Endothelial cell of hepatic sinusoid (primary cell): ENCODE measurements around the gene OXSR1.
"Not testable (repeated sequence)": the region's sequence is repeated elsewhere in the genome, so short reads cannot be mapped to it uniquely, and the experiment has no call there.

ENCODE experiments used
- in situ Hi-C: cut with HindIII; loops from 2 replicates; pipeline ENCODE4 v1.10.0; 2017; ENCODE audit warnings: low sequenced_read_pairs

OXSR1 gene

GRCh38 chr3:38265604-38266307 lies 100.4 kb downstream of the OXSR1 start, which contains the start of gene SLC22A13:
Gene SLC22A13, plus strand, starts transcription at chr3:38265812. Its CDS starts 49 bp downstream, at chr3:38265861.
- in situ Hi-C loops: no loop called here

- in situ Hi-C loops: no loop called here
These were observed 101.5 kb downstream of the OXSR1 start for GRCh38 chr3:38266810-38267209.

DNA sequence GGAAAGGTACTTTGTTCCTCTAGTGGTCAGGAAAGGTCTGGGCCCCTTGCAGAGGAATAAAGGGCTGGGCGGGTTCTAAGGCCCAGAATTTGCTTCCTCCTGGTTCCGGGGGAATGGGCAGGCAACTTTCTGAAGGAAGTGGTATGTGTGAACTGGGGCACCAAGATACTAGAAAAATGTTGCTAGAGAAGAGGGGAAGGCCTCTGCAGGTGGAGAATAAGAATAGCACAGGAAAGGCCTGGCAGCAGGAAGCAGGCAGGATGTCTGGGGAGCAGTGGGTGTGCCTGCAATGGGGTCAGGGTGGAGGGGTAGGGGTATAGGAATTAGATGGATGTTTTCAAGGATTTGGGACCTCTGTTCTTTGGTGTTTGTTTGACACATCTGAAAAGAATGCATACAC lies 102.3 kb downstream of the OXSR1 start:
- in situ Hi-C loops: no loop called here

DNA sequence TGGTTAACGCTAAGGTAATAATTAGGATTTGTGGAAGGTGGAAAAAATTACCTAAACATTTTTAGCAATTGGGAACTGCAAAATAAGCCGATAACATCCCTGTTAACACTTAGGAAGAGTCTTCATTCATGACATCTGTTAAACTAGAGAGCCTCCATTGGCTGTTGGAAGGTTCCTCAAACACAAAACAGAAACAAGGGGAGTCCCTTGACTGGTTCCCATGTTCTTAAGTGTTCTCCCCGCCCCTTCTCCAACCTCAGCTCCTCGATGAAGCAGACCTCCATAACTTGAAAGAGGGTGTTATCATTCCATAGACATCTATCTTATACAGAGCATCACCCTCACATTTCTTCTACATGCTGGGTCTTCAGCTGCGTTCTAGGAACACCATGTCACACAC lies 102.8 kb downstream of the OXSR1 start:
- in situ Hi-C loops: no loop called here

GRCh38 chr3:38268522-38268921 lies 103.2 kb downstream of the OXSR1 start:
- in situ Hi-C loops: no loop called here

DNA sequence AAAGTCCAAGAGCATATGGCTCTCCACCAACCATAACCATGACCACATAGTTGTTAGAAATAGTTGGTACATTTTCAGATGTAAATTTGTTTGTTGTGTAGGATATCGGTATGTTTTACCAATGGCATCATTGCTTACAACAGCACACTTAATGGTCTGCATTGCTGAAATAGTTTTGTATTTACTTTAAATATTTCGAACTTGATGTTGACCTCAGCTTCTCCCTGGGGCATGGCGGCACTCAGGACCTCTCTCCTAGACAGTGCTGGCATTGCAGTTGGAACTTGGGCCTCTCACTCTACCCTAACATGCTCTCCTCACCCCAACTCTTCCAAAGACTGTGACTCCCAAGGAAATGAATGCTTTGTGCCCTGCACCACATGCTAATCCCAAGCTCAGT lies 105.3 kb downstream of the OXSR1 start:
- in situ Hi-C loops: no loop called here

DNA sequence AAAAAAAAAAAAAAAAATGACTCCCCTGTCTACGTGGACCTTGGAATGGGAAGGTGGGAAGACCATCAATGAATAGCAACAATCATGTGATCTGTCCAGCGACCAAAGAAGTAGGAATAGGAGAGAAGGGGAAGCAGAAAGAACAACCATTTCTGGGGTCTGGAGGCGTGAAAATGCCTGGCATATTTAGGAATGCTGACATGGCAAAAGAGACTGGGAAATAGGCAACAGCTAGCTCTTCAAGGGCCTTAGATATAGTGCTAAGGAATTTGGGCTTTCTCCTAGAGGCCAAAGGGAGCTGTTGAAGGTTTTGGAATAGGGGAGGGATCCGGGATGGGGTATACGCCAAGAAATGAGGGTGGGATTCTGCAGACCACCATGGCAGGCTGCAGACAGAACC lies 106.2 kb downstream of the OXSR1 start:
- in situ Hi-C loops: no loop called here

DNA sequence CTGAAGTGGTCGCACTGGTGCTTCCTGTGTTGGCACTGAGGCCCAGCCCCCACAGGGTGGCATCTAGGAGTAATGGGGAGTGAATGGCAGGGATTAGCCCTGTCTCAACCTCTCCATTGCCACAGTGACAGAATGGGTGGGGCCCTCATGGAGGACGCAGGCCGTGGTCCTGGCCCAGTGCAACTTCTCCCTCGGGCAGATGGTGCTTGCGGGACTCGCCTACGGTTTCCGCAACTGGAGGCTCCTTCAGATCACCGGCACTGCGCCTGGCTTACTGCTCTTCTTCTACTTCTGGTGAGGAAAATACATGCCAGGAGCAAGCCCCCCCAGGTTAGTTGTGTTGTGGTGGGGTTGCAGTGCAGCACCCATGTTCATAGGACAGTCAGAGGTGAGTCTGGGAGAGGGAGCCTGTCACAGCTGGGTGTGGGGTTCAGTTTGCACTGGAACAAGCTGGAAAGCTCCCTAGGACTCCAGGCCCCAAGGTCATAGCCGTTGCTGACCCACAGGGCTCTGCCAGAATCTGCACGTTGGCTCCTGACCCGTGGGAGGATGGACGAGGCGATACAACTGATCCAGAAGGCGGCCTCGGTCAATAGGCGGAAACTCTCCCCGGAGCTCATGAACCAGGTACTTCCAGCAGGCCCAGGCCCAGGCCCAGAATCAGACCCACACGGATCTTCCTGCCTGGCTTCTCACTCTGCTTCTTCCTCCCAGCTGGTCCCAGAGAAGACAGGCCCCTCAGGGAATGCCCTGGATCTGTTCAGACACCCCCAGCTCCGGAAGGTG lies 109.7 kb downstream of the OXSR1 start:
- in situ Hi-C loops: no loop called here

- in situ Hi-C loops: no loop called here
These were observed 110.3 kb downstream of the OXSR1 start for GRCh38 chr3:38275658-38276057.

DNA sequence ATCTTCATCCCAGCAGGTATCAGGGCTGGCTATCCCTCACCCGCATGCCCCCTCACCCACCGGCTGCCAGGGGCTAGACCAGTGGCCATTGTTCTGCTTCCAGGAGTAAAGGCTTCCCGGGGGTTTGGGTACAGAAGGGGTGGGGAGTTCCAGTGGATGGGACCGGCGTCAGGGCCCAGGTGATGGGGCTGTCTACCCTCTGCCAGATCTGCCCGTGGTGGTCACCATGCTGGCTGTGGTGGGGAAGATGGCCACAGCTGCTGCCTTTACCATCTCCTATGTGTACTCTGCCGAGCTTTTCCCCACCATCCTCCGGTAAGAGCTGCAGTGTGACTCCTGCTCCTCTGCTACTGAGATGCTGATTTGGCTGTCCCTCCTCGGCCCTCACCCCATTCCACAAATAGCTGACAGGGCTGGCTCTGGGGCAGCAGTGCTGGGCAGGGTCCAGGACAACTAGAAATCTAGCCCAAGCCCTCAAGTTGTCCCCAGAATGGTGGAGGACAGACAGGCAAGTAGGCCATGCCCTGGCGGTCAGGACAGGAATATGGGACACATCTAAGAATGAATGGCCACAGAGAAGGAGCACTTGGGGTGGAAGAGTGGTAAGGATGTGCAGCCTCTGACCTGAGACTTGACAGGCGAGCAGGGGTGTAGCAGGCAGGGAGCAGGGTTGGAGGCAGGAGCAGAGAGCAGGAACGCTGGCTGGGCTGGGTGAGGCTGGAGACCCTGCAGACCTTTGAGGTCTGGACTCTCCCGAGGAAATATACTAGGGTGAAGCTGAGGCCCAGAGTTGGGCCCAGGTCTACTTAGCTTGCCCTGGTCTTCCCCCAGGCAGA lies 111.0 kb downstream of the OXSR1 start:
- in situ Hi-C loops: no loop called here

GRCh38 chr3:38276917-38277630 lies 111.7 kb downstream of the OXSR1 start:
- in situ Hi-C loops: no loop called here

- in situ Hi-C loops: no loop called here
These were observed 113.5 kb downstream of the OXSR1 start for GRCh38 chr3:38278841-38279240.

GRCh38 chr3:38281895-38282686 lies 116.8 kb downstream of the OXSR1 start, which contains the start of gene SLC22A14:
Gene SLC22A14, plus strand, starts transcription at chr3:38282294. Its CDS starts 23,733 bp downstream, at chr3:38306027.
- in situ Hi-C loops: loop anchor here (5.0 kb wide), 2 partner anchors 50 to 155 kb away; no protein-coding TSS in a partner anchor

DNA sequence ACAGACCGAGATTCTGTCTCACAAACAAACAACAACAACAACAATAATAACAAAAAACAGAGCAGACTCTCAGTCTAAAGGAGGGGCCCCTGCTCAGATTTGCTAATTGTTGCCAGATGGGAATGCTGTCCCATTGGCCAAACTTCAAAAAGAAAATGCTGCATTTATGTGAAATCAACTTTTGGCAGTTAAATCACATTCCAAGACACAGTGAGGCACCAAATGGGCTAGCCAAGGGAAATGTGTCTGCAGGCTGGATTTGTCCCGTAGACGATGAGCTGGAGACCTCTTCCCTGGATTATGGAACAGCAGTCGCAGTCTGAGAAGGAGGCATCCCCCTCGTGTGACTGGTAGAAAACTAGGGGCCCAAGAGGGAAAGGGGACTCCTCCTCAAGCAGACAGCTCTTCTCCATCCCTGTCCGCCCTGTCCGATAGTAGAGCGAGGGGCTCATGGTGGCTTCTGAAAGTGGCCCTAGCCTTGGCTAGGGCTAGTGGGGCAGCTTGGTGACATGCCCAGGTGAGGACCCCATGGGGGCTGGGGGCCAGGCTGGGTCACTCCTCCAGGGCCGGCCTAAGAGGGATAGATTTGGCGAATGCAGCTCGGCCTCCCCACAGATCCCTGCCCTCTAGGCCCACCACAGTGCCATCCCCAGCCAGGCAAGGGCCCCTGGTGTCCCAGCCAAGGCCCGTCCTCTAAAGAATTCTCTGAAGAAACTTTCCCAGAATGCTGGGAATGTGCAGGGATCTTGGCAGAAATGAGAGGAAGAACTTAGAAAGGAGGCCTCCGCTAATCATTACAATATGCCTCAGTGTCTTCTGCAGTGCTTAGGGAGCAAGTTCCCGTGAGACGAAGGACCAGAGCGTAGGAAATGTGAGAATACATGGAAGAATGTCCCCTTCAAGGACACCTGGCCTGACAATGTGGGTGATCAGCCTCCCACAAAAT lies 118.7 kb downstream of the OXSR1 start:
- in situ Hi-C loops: loop anchor here (5.0 kb wide), 2 partner anchors 52 to 157 kb away; no protein-coding TSS in a partner anchor

GRCh38 chr3:38284756-38285150 lies 119.4 kb downstream of the OXSR1 start:
- in situ Hi-C loops: loop anchor here (5.0 kb wide), 2 partner anchors 52 to 157 kb away; no protein-coding TSS in a partner anchor

DNA sequence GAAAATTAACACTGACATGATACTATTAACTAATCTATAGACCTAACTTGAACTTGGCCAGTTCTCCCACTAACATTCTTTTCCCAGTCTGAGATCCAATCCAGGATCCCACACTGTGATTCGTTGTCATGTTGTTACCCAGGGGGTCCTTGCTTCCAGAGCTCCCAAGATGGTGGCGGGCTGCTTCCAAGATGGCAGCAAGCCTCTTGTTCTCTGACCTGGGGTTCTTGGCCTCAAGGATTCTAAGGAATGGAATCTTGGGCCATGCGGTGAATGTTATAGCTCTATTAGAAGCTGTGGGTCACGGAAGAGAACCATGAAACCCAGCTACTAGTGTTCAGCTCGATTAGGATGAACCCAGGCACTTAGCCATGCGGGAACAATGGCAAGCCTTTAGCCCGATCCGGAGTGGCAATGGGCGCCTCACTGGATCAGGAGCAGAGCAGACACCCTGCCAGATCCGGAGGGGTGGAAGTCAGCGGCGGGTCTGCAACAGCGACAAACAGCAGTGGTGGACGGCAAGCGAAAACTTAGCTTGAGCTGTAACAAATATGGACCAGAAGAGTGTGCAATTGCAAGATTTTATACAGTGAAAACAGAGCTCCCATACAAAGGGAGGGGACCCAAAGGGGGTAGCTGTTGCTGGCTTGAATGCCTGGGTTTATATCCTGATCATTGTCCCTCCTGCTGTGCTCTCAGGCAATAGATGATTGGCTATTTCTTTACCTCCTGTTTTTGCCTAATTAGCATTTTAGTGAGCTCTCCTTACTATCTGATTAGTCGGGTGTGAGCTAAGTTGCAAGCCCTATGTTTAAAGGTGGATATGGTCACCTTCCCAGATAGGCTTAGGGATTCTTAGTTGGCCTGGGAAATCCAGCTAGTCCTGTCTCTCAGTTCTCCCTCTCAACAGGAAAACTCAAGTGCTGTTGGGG lies 124.2 kb downstream of the OXSR1 start:
- in situ Hi-C loops: not testable (repeated sequence)

DNA sequence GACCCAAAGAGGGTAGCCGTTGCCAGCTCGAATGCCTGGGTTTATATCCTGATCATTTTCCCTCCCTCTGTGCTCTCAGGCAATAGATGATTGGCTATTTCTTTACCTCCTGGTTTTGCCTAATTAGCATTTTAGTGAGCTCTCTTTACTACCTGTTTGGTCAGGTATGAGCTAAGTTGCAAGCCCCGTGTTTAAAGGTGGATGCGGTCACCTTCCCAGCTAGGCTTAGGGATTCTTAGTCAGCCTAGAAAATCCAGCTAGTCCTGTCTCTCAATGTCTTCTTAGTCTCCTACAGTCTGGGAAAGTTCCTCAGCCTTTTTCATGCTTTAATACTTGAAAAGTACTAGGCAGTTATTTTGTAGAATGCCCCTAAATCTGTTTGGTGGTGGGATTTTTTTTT lies 131.7 kb downstream of the OXSR1 start:
- in situ Hi-C loops: not testable (repeated sequence)
